ENCODE results near the gene NALCN. TPM values are rescaled to one million over a fixed set of nuclear protein-coding genes. Genes with fewer than 3 reads are reported as not detected.
A peak's percentile ranks its signal among the peaks of the same experiment; 100 is the strongest.

Gene NALCN
- total RNA-seq, 1 donor, result 11.2 TPM

GRCh38 chr13:101309014-101309619, 107.2 kb downstream of the NALCN start:
- Histone ChIP-seq H2AFZ (ENCODE audit: low read length) (no peak overlapping the region), H3K4me3 (ENCODE audit: insufficient read depth, low read length) (no peak overlapping the region), H3K27me3 (ENCODE audit: insufficient read depth, low read length) (no peaks in the 10 kb centered on the region), H3K9me3 (ENCODE audit: low read depth, low read length) (no peaks in the 10 kb centered on the region), H3K79me2 (ENCODE audit: insufficient read depth, low read length) (no peaks in the 10 kb centered on the region), H4K20me1 (ENCODE audit: insufficient read depth, low read length) (no peaks in the 10 kb centered on the region), H3K27ac (ENCODE audit: low read depth, low read length) (peak overlapping the region; percentile 81), H3K4me1 (ENCODE audit: insufficient read depth, low read length) (peaks cover 42% of the 10 kb centered on the region), H3K36me3 (ENCODE audit: insufficient read depth, low read length) (no peaks in the 10 kb centered on the region), H3K4me2 (ENCODE audit: insufficient read depth, low read length) (peak overlapping the region; percentile 17)
- no peak for TF ChIP-seq CTCF (IDR thresholded peaks at IDR 0.05; ENCODE audit: extremely low read depth, low read depth, low read length)
- peak; percentile 38 for DNase-seq (ENCODE audit: insufficient read length, low spot score, missing footprints)

GRCh38 chr13:101308247-101309013, 107.9 kb downstream of the NALCN start:
- no peaks in the 10 kb centered on the region for H3K36me3 ChIP-seq (ENCODE audit: insufficient read depth, low read length)
- peak overlapping the region; percentile 81 for H3K27ac ChIP-seq (ENCODE audit: low read depth, low read length)
- H3K79me2 ChIP-seq (ENCODE audit: insufficient read depth, low read length), result no peaks in the 10 kb centered on the region
- no peaks in the 10 kb centered on the region for H3K27me3 ChIP-seq (ENCODE audit: insufficient read depth, low read length)
- peak; percentile 58 for DNase-seq (ENCODE audit: insufficient read length, low spot score, missing footprints)
- no peak for TF ChIP-seq CTCF (IDR thresholded peaks at IDR 0.05; ENCODE audit: extremely low read depth, low read depth, low read length)
- H3K4me1 ChIP-seq (ENCODE audit: insufficient read depth, low read length), result peaks cover 42% of the 10 kb centered on the region
- H3K9me3 ChIP-seq (ENCODE audit: low read depth, low read length), result no peaks in the 10 kb centered on the region
- H4K20me1 ChIP-seq (ENCODE audit: insufficient read depth, low read length), result no peaks in the 10 kb centered on the region
- H3K4me2 ChIP-seq (ENCODE audit: insufficient read depth, low read length), result peak overlapping the region; percentile 40
- no peak overlapping the region for H3K4me3 ChIP-seq (ENCODE audit: insufficient read depth, low read length)
- H2AFZ ChIP-seq (ENCODE audit: low read length), result no peak overlapping the region

GRCh38 chr13:101307181-101307701, 109.1 kb downstream of the NALCN start:
- peak; percentile 88 for DNase-seq (ENCODE audit: insufficient read length, low spot score, missing footprints)
- H3K36me3 ChIP-seq (ENCODE audit: insufficient read depth, low read length), result no peaks in the 10 kb centered on the region
- H3K4me3 ChIP-seq (ENCODE audit: insufficient read depth, low read length), result no peak overlapping the region
- no peaks in the 10 kb centered on the region for H3K79me2 ChIP-seq (ENCODE audit: insufficient read depth, low read length)
- H3K4me1 ChIP-seq (ENCODE audit: insufficient read depth, low read length), result peaks cover 42% of the 10 kb centered on the region
- no peaks in the 10 kb centered on the region for H3K9me3 ChIP-seq (ENCODE audit: low read depth, low read length)
- peak overlapping the region; percentile 40 for H3K4me2 ChIP-seq (ENCODE audit: insufficient read depth, low read length)
- H2AFZ ChIP-seq (ENCODE audit: low read length), result peak overlapping the region; percentile 60
- no peaks in the 10 kb centered on the region for H4K20me1 ChIP-seq (ENCODE audit: insufficient read depth, low read length)
- no peaks in the 10 kb centered on the region for H3K27me3 ChIP-seq (ENCODE audit: insufficient read depth, low read length)
- peak overlapping the region; percentile 81 for H3K27ac ChIP-seq (ENCODE audit: low read depth, low read length)
- TF ChIP-seq CTCF (IDR thresholded peaks at IDR 0.05; ENCODE audit: extremely low read depth, low read depth, low read length), result no peak

GRCh38 chr13:101306773-101307172, 109.5 kb downstream of the NALCN start:
- peaks cover 42% of the 10 kb centered on the region for H3K4me1 ChIP-seq (ENCODE audit: insufficient read depth, low read length)
- H3K4me3 ChIP-seq (ENCODE audit: insufficient read depth, low read length), result no peak overlapping the region
- H3K36me3 ChIP-seq (ENCODE audit: insufficient read depth, low read length), result no peaks in the 10 kb centered on the region
- H4K20me1 ChIP-seq (ENCODE audit: insufficient read depth, low read length), result no peaks in the 10 kb centered on the region
- peak overlapping the region; percentile 60 for H2AFZ ChIP-seq (ENCODE audit: low read length)
- no peaks in the 10 kb centered on the region for H3K27me3 ChIP-seq (ENCODE audit: insufficient read depth, low read length)
- H3K79me2 ChIP-seq (ENCODE audit: insufficient read depth, low read length), result no peaks in the 10 kb centered on the region
- TF ChIP-seq CTCF (IDR thresholded peaks at IDR 0.05; ENCODE audit: extremely low read depth, low read depth, low read length), result no peak
- DNase-seq (ENCODE audit: insufficient read length, low spot score, missing footprints), result no peak
- H3K27ac ChIP-seq (ENCODE audit: low read depth, low read length), result peak overlapping the region; percentile 81
- no peaks in the 10 kb centered on the region for H3K9me3 ChIP-seq (ENCODE audit: low read depth, low read length)
- H3K4me2 ChIP-seq (ENCODE audit: insufficient read depth, low read length), result peak overlapping the region; percentile 40

All from osteoblast (primary cell).